DND-41 (cell line): ENCODE data around the gene COQ10A.
A peak's percentile ranks its signal among the peaks of the same experiment; 100 is the strongest.

Experiments
- ATAC-seq: fragments of 200-7000 bp; cut with Tn5 transposase; 3 replicates; pipeline ENCODE4 v1.9.1; 2021; ENCODE audit warnings: low read depth; ENCODE audit not compliant: insufficient read depth
- DNase-seq: peaks from one replicate; pipeline ENCODE4 v3.0.0-alpha.2; 2020
- H2AFZ ChIP-seq: 2 replicates; pipeline ENCODE4 v1.6.0; 2012; ENCODE audit warnings: low read depth, low read length
- H3K27ac ChIP-seq: 2 replicates; pipeline ENCODE4 v1.5.1; 2012; ENCODE audit warnings: low read length, inconsistent platforms
- H3K27me3 ChIP-seq: fragments of 200-600 bp; sonication (generic); 2 replicates; pipeline ENCODE4 v1.6.0; 2012; ENCODE audit warnings: low read length, mild to moderate bottlenecking, inconsistent platforms; ENCODE audit not compliant: insufficient read depth, poor library complexity
- H3K36me3 ChIP-seq: 2 replicates; pipeline ENCODE4 v1.5.1; 2012; ENCODE audit warnings: low read length, inconsistent platforms; ENCODE audit not compliant: insufficient read depth
- H3K4me1 ChIP-seq: 2 replicates; pipeline ENCODE4 v1.5.1; 2012; ENCODE audit warnings: mild to moderate bottlenecking, low read length; ENCODE audit not compliant: insufficient read depth
- H3K4me2 ChIP-seq: 2 replicates; pipeline ENCODE4 v1.6.0; 2012; ENCODE audit warnings: mild to moderate bottlenecking, moderate library complexity, low read length, inconsistent platforms; ENCODE audit not compliant: insufficient read depth
- H3K4me3 ChIP-seq, 2 experiments: fragments of 200-600 bp in 1 of 2; shearing (Covaris generic) in 1 of 2; 2 replicates each; pipeline ENCODE4 v1.5.1; 2012 to 2016; ENCODE audit warnings: inconsistent platforms in 2 of 2, low read length in 2 of 2, mild to moderate bottlenecking in 2 of 2, low read depth in 1 of 2, moderate library complexity in 1 of 2
- H3K79me2 ChIP-seq: 2 replicates; pipeline ENCODE4 v1.6.0; 2012; ENCODE audit warnings: low read length, inconsistent platforms; ENCODE audit not compliant: insufficient read depth
- H3K9ac ChIP-seq: 2 replicates; pipeline ENCODE4 v1.6.0; 2012; ENCODE audit warnings: low read depth, mild to moderate bottlenecking, inconsistent platforms, low read length, moderate library complexity
- H3K9me3 ChIP-seq: 2 replicates; pipeline ENCODE4 v1.5.1; 2012; ENCODE audit warnings: low read length, moderate library complexity, mild to moderate bottlenecking, inconsistent platforms; ENCODE audit not compliant: insufficient read depth, severe bottlenecking
- H4K20me1 ChIP-seq: 2 replicates; pipeline ENCODE4 v1.6.0; 2012; ENCODE audit warnings: low read length; ENCODE audit not compliant: insufficient read depth
- CTCF ChIP-seq: IDR thresholded peaks from 2 replicates; pipeline ENCODE4 v1.5.1; 2012; ENCODE audit warnings: borderline replicate concordance, low read length, moderate library complexity, mild to moderate bottlenecking; ENCODE audit not compliant: poor library complexity, severe bottlenecking; ENCODE audit errors: extremely low read depth
- EZH2 ChIP-seq: IDR thresholded peaks from 3 replicates; pipeline ENCODE4 v1.6.1; 2012; ENCODE audit warnings: borderline replicate concordance, low read depth, mild to moderate bottlenecking, moderate library complexity, low read length, inconsistent platforms; ENCODE audit not compliant: severe bottlenecking

Gene COQ10A

GRCh38 chr12:56231184-56231582, 35.6 kb upstream of the COQ10A start:
- H4K20me1 ChIP-seq, result no peaks in the 10 kb centered on the region
- peaks cover 2% of the 10 kb centered on the region; the same call in 1 of the 2 replicates for H3K4me1 ChIP-seq
- H3K79me2 ChIP-seq, result 0 out of 2 replicates have a peak, but pooled peaks cover under 1% of the 10 kb centered on the region
- no peaks in the 10 kb centered on the region for H3K27me3 ChIP-seq
- ATAC-seq, result no peak
- no peak for DNase-seq
- no peak overlapping the region for H3K4me2 ChIP-seq
- TF ChIP-seq CTCF, result no peak
- TF ChIP-seq EZH2, result no peak
- H2AFZ ChIP-seq, result no peak overlapping the region
- peaks cover 10% of the 10 kb centered on the region; the same call in 1 of the 2 replicates for H3K36me3 ChIP-seq
- no peak overlapping the region for H3K4me3 ChIP-seq
- no peak overlapping the region for H3K27ac ChIP-seq
- no peak overlapping the region for H3K9ac ChIP-seq
- H3K9me3 ChIP-seq, result no peaks in the 10 kb centered on the region

DNA sequence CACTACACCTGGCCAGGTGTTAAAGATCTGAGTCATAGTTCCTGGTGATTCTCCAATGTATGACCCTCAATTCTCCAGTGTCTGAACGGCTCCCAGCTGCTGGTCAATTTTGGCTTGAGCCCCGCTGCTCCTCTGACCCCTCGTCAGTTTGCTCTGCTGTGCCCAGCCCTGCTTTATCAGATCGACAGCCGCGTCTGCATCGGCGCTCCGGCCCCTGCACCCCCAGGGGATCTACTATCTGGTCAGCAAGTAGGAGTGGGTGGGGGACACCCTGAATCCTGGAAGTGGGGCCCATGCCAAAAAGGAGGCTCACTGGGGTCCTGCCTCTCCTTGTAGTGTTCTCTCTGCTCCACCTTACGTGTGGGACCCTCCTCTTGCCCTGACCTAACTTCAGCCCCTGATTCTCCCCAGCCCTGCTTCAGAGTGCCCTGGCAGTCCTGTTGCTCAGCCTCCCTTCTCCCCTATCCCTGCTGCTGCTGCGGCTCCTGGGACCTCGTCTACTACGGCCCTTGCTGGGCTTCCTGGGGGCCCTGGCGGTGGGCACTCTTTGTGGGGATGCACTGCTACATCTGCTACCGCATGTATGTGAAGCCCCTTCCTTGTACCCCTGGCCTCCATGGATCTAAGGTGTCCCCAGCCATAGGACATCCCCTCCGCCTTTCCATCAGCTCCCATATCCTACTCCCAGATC, 31.9 kb upstream of the COQ10A start:
- Histone ChIP-seq H3K4me3 (no peak overlapping the region), H3K4me2 (no peak overlapping the region), H3K9me3 (no peaks in the 10 kb centered on the region), H3K79me2 (no peaks in the 10 kb centered on the region), H3K9ac (no peak overlapping the region), H3K27ac (no peak overlapping the region), H3K4me1 (no peaks in the 10 kb centered on the region), H3K27me3 (no peaks in the 10 kb centered on the region), H4K20me1 (0 out of 2 replicates have a peak, but pooled peaks cover 5% of the 10 kb centered on the region), H2AFZ (no peak overlapping the region), H3K36me3 (peaks cover 37% of the 10 kb centered on the region)
- no peak for DNase-seq
- TF ChIP-seq CTCF, result no peak
- ATAC-seq, result peak; percentile 15; the same call in 1 of the 3 replicates

GRCh38 chr12:56236091-56236490, 30.7 kb upstream of the COQ10A start:
- no peaks in the 10 kb centered on the region for H3K4me1 ChIP-seq
- H3K9me3 ChIP-seq, result no peaks in the 10 kb centered on the region
- H3K4me2 ChIP-seq, result no peak overlapping the region
- H3K9ac ChIP-seq, result no peak overlapping the region
- ATAC-seq, result no peak
- no peaks in the 10 kb centered on the region for H3K27me3 ChIP-seq
- no peak overlapping the region for H3K4me3 ChIP-seq
- no peak overlapping the region for H2AFZ ChIP-seq
- TF ChIP-seq CTCF, result no peak
- no peak for TF ChIP-seq EZH2
- H4K20me1 ChIP-seq, result 0 out of 2 replicates have a peak, but pooled peaks cover 5% of the 10 kb centered on the region
- no peak overlapping the region for H3K27ac ChIP-seq
- DNase-seq, result no peak
- H3K79me2 ChIP-seq, result no peaks in the 10 kb centered on the region
- peaks cover 48% of the 10 kb centered on the region for H3K36me3 ChIP-seq
